ENCODE data around the gene PRDM16.

DNA sequence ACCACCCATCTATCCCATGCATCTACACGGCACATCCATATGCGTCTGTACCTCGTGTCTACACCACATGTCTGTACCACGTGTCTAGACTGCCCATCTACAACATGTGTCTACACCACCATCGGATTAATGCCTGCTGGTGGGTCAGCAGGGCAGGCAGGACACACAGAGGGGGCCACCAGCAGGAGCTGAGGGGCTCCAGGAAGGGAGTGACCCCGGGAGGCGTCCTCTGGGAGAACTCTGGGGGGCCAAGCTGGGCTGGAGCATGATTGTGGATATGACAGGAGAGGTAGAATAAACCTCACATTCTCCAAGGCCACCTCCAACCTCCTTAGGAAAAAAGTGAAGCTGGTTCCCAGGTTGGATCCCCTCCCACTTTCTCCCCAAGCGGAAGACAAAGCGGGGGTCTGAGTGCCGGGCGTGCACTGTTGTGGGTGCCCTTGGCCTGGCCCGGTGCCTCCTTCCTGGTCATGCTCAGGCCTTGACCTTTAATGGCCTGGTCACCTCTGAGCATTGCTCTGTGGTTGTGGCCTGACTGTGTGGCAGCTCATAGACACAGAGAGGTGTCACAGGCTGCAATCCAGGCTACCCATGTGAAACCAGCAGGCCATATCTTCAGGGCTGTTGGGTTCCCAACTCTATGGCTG, 48.6 kb upstream of the PRDM16 start:
- TF ChIP-seq, protein P1, sequence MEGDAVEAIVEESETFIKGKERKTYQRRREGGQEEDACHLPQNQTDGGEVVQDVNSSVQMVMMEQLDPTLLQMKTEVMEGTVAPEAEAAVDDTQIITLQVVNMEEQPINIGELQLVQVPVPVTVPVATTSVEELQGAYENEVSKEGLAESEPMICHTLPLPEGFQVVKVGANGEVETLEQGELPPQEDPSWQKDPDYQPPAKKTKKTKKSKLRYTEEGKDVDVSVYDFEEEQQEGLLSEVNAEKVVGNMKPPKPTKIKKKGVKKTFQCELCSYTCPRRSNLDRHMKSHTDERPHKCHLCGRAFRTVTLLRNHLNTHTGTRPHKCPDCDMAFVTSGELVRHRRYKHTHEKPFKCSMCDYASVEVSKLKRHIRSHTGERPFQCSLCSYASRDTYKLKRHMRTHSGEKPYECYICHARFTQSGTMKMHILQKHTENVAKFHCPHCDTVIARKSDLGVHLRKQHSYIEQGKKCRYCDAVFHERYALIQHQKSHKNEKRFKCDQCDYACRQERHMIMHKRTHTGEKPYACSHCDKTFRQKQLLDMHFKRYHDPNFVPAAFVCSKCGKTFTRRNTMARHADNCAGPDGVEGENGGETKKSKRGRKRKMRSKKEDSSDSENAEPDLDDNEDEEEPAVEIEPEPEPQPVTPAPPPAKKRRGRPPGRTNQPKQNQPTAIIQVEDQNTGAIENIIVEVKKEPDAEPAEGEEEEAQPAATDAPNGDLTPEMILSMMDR (IDR thresholded peaks at IDR 0.05; ENCODE audit: borderline replicate concordance, extremely low read depth, low read length, poor library complexity, severe bottlenecking): no peak
- TF ChIP-seq EZH2 (IDR thresholded peaks at IDR 0.05; ENCODE audit: borderline replicate concordance, low read depth, low read length, severe bottlenecking): no peak
